Measurements from ENCODE around the gene TMEM158.

Gene TMEM158

GRCh38 chr3:45180051-45180450 lies 46.0 kb downstream of the TMEM158 start:
- no peaks in the 10 kb centered on the region for H3K36me3 Mint-ChIP-seq (ENCODE audit: low read depth)
- no peak overlapping the region for H3K4me3 Mint-ChIP-seq
- no peak overlapping the region for H3K27ac Mint-ChIP-seq
- H3K9me3 Mint-ChIP-seq, result no peaks in the 10 kb centered on the region
- H3K27me3 Mint-ChIP-seq (ENCODE audit: low read depth), result peaks cover 27% of the 10 kb centered on the region
- H3K4me1 Mint-ChIP-seq (ENCODE audit: low read depth), result peaks cover 3% of the 10 kb centered on the region

GRCh38 chr3:45179163-45179562 lies 46.9 kb downstream of the TMEM158 start:
- Mint-ChIP-seq H3K4me1 (ENCODE audit: low read depth) (peaks cover 3% of the 10 kb centered on the region), H3K9me3 (no peaks in the 10 kb centered on the region), H3K36me3 (ENCODE audit: low read depth) (no peaks in the 10 kb centered on the region), H3K4me3 (no peak overlapping the region), H3K27ac (no peak overlapping the region), H3K27me3 (ENCODE audit: low read depth) (peaks cover 27% of the 10 kb centered on the region)

GRCh38 chr3:45178183-45179023 lies 47.7 kb downstream of the TMEM158 start:
- Mint-ChIP-seq H3K4me1 (ENCODE audit: low read depth) (peaks cover 3% of the 10 kb centered on the region), H3K9me3 (no peaks in the 10 kb centered on the region), H3K4me3 (no peak overlapping the region), H3K27ac (no peak overlapping the region), H3K36me3 (ENCODE audit: low read depth) (no peaks in the 10 kb centered on the region), H3K27me3 (ENCODE audit: low read depth) (peaks cover 27% of the 10 kb centered on the region)

- H3K27ac Mint-ChIP-seq, result no peak overlapping the region
- H3K9me3 Mint-ChIP-seq, result no peaks in the 10 kb centered on the region
- H3K27me3 Mint-ChIP-seq (ENCODE audit: low read depth), result peaks cover 27% of the 10 kb centered on the region
- no peaks in the 10 kb centered on the region for H3K4me1 Mint-ChIP-seq (ENCODE audit: low read depth)
- H3K36me3 Mint-ChIP-seq (ENCODE audit: low read depth), result no peaks in the 10 kb centered on the region
- no peak overlapping the region for H3K4me3 Mint-ChIP-seq
These were observed 49.2 kb downstream of the TMEM158 start for GRCh38 chr3:45176912-45177311.
